Smooth muscle cell (in vitro differentiated cells): Measurements from ENCODE around the gene FAM78A. TPM values are rescaled to one million over a fixed set of nuclear protein-coding genes. Genes with fewer than 3 reads are reported as not detected.

Experiments
- DNase-seq: peaks from one replicate; lab custom pipeline; 2025; ENCODE audit not compliant: unreplicated experiment; lab: John Stamatoyannopoulos, UW
- H2AFZ ChIP-seq: fragments of 200-600 bp; sonication (generic); 2 replicates; pipeline ENCODE4 v1.6.0; 2016; ENCODE audit warnings: antibody characterized with exemption, low read depth, mild to moderate bottlenecking
- H3F3A ChIP-seq: fragments of 200-600 bp; sonication (generic); 2 replicates; pipeline ENCODE4 v1.6.0; 2017; ENCODE audit warnings: antibody characterized with exemption, low read depth
- H3K27ac ChIP-seq: fragments of 200-600 bp; sonication (generic); 2 replicates; pipeline ENCODE4 v1.5.1; 2016; ENCODE audit warnings: low read depth, mild to moderate bottlenecking
- H3K27me3 ChIP-seq: fragments of 200-600 bp; sonication (generic); 2 replicates; pipeline ENCODE4 v1.6.1; 2016; ENCODE audit warnings: low read depth, mild to moderate bottlenecking
- H3K36me3 ChIP-seq: fragments of 200-600 bp; sonication (generic); 2 replicates; pipeline ENCODE4 v1.5.1; 2016; ENCODE audit warnings: low read depth
- H3K4me1 ChIP-seq: fragments of 200-600 bp; sonication (generic); 2 replicates; pipeline ENCODE4 v1.5.1; 2016; ENCODE audit warnings: low read depth
- H3K4me2 ChIP-seq: fragments of 200-600 bp; sonication (generic); 2 replicates; pipeline ENCODE4 v1.6.0; 2016; ENCODE audit warnings: mild to moderate bottlenecking
- H3K4me3 ChIP-seq: fragments of 200-600 bp; sonication (generic); 2 replicates; pipeline ENCODE4 v1.5.1; 2016; ENCODE audit warnings: mild to moderate bottlenecking
- H3K79me2 ChIP-seq: fragments of 200-600 bp; sonication (generic); 2 replicates; pipeline ENCODE4 v1.6.0; 2016; ENCODE audit warnings: low read depth, mild to moderate bottlenecking
- H3K9ac ChIP-seq: fragments of 200-600 bp; sonication (generic); 2 replicates; pipeline ENCODE4 v1.6.0; 2016; ENCODE audit warnings: low read depth
- H3K9me3 ChIP-seq: fragments of 200-600 bp; sonication (generic); replicated peaks from 2 replicates; pipeline ENCODE4 v1.5.1; 2016; ENCODE audit warnings: low read depth
- H4K20me1 ChIP-seq: fragments of 200-600 bp; sonication (generic); 2 replicates; pipeline ENCODE4 v1.6.0; 2016; ENCODE audit warnings: low read depth
- CTCF ChIP-seq: fragments of 200-600 bp; sonication (generic); IDR thresholded peaks from 2 replicates; pipeline ENCODE4 v1.5.1; 2017; ENCODE audit warnings: borderline replicate concordance, mild to moderate bottlenecking, antibody characterized with exemption; ENCODE audit not compliant: insufficient read depth, poor library complexity, severe bottlenecking
- WGBS: methylation state at CpG from one replicate; pipeline ENCODE4 v1.1.7; 2016; ENCODE audit warnings: low lambda C conversion rate; 5-methylcytosine and 5-hydroxymethylcytosine counted together
- polyA plus RNA-seq: library from polyadenylated mRNA; unstranded; fragments of >200 nt; fragmentation: Nextera tagmentation; extraction: Ambion mirVana; gene quantifications from 2 replicates; pipeline ENCODE4 v1.2.1, GENCODE V29; 2016
- total RNA-seq: library from RNA; depleted of rRNA; stranded (reverse); fragments of >200 nt; gene quantifications from 2 replicates; pipeline ENCODE4 v1.2.3, GENCODE V29; 2014

The FAM78A gene
- total and polyA plus RNA-seq, 2 experiments from 2014 or later, result 3.6 to 4.2 TPM

- no peaks in the 10 kb centered on the region for H3K79me2 ChIP-seq
- no peak for DNase-seq
- H3K4me2 ChIP-seq, result no peak overlapping the region
- H4K20me1 ChIP-seq, result no peaks in the 10 kb centered on the region
- no peak overlapping the region for H2AFZ ChIP-seq
- H3K9ac ChIP-seq, result no peak overlapping the region
- H3F3A ChIP-seq, result no peaks in the 10 kb centered on the region
- H3K36me3 ChIP-seq, result peaks cover 2% of the 10 kb centered on the region
- no peak overlapping the region for H3K4me3 ChIP-seq
- H3K27me3 ChIP-seq, result no peaks in the 10 kb centered on the region
- 86% methylated on average over 9 of the region's 9 CpGs for WGBS
- H3K9me3 ChIP-seq, result no peaks in the 10 kb centered on the region
- peaks cover 9% of the 10 kb centered on the region for H3K4me1 ChIP-seq
- TF ChIP-seq CTCF, result no peak
- H3K27ac ChIP-seq, result no peak overlapping the region
These were observed 49.0 kb downstream of the FAM78A start for GRCh38 chr9:131227112-131227958.

GRCh38 chr9:131226226-131226625 lies 50.1 kb downstream of the FAM78A start:
- no peaks in the 10 kb centered on the region for H4K20me1 ChIP-seq
- WGBS, result 98% methylated on average over 3 of the region's 3 CpGs
- no peak overlapping the region for H3K27ac ChIP-seq
- H3K4me3 ChIP-seq, result no peak overlapping the region
- no peak overlapping the region for H3K9ac ChIP-seq
- H3K4me1 ChIP-seq, result peaks cover 9% of the 10 kb centered on the region
- no peaks in the 10 kb centered on the region for H3K9me3 ChIP-seq
- no peaks in the 10 kb centered on the region for H3K79me2 ChIP-seq
- DNase-seq, result no peak
- H3K4me2 ChIP-seq, result no peak overlapping the region
- TF ChIP-seq CTCF, result no peak
- no peak overlapping the region for H2AFZ ChIP-seq
- no peaks in the 10 kb centered on the region for H3F3A ChIP-seq
- H3K27me3 ChIP-seq, result no peaks in the 10 kb centered on the region
- peaks cover 2% of the 10 kb centered on the region for H3K36me3 ChIP-seq

- Histone ChIP-seq H3K27ac (no peak overlapping the region), H3K4me2 (no peak overlapping the region), H3K36me3 (no peaks in the 10 kb centered on the region), H3K9ac (no peak overlapping the region), H3K4me3 (no peak overlapping the region), H3F3A (no peaks in the 10 kb centered on the region), H3K79me2 (no peaks in the 10 kb centered on the region), H3K9me3 (no peaks in the 10 kb centered on the region), H3K4me1 (peaks cover 11% of the 10 kb centered on the region), H3K27me3 (no peaks in the 10 kb centered on the region), H4K20me1 (no peaks in the 10 kb centered on the region), H2AFZ (no peak overlapping the region)
- WGBS, result over 99% methylated on average over 6 of the region's 6 CpGs
- TF ChIP-seq CTCF, result no peak
- DNase-seq, result no peak
These were observed 53.9 kb downstream of the FAM78A start for GRCh38 chr9:131222460-131222859.

GRCh38 chr9:131220485-131220884 lies 55.8 kb downstream of the FAM78A start:
- H3K27me3 ChIP-seq, result no peaks in the 10 kb centered on the region
- H3K9me3 ChIP-seq, result no peaks in the 10 kb centered on the region
- H4K20me1 ChIP-seq, result no peaks in the 10 kb centered on the region
- H3K79me2 ChIP-seq, result no peaks in the 10 kb centered on the region
- H3K27ac ChIP-seq, result no peak overlapping the region
- WGBS, result 47% methylated on average over 2 of the region's 2 CpGs
- H2AFZ ChIP-seq, result no peak overlapping the region
- no peaks in the 10 kb centered on the region for H3F3A ChIP-seq
- H3K4me1 ChIP-seq, result peaks cover 11% of the 10 kb centered on the region
- no peak overlapping the region for H3K4me2 ChIP-seq
- H3K9ac ChIP-seq, result no peak overlapping the region
- no peak for TF ChIP-seq CTCF
- no peaks in the 10 kb centered on the region for H3K36me3 ChIP-seq
- no peak overlapping the region for H3K4me3 ChIP-seq
- no peak for DNase-seq
